GM12878 (cell line): ENCODE measurements around the gene ABI1. TPM values are rescaled to one million over a fixed set of nuclear protein-coding genes. Genes with fewer than 3 reads are reported as not detected.

Experiments used
- ATAC-seq: fragments of 200-7000 bp; cut with Tn5 transposase; 3 replicates; pipeline ENCODE4 v1.9.1; 2020; ENCODE audit warnings: mild to moderate bottlenecking, moderate library complexity
- BruUV-seq: library from RNA; stranded (reverse); fragments of 400-500 nt; replicated peaks from 2 replicates; lab custom pipeline; 2021; lab: Mats Ljungman, UMichigan
- CTCF ChIA-PET: fragments of 300-600 bp; sonication (Branson Sonifier 250); formaldehyde crosslinking; extraction: SDS; loops from one replicate; lab custom pipeline; 2021; ENCODE audit warnings: inconsistent platforms; lab: Yijun Ruan, JAX
- POLR2A ChIA-PET: fragments of 350-600 bp; formaldehyde crosslinking; extraction: SDS; loops from one replicate; lab custom pipeline; 2021; ENCODE audit warnings: inconsistent platforms; lab: Charles Lee
- RAD21 ChIA-PET: fragments of 300-600 bp; sonication (Branson Sonifier 250); formaldehyde crosslinking; loops from one replicate; lab custom pipeline; 2023; ENCODE audit warnings: antibody characterized with exemption; ENCODE audit not compliant: unreplicated experiment; lab: Charles Lee
- SMC1A ChIA-PET: fragments of 300-600 bp; sonication (Branson Sonifier 250); formaldehyde crosslinking; loops from one replicate; lab custom pipeline; 2023; ENCODE audit not compliant: unreplicated experiment, uncharacterized antibody; lab: Charles Lee
- DNase-seq: peaks from one replicate; pipeline ENCODE4 v3.0.0-alpha.2; 2011; ENCODE audit warnings: low read depth, low spot score
- FAIRE-seq: peaks from 3 replicates; lab custom pipeline; 2011; peaks lifted over from hg19 to GRCh38; lab: Jason Lieb, UNC
- H2AFZ ChIP-seq: 2 replicates; pipeline ENCODE4 v1.6.0; 2011; ENCODE audit warnings: low read depth, low read length, control low read depth; ENCODE audit not compliant: control insufficient read depth
- H3K27ac ChIP-seq: 2 replicates; pipeline ENCODE4 v1.5.1; 2011; ENCODE audit warnings: control low read depth; ENCODE audit not compliant: control insufficient read depth, insufficient read depth
- H3K27me3 ChIP-seq, 2 experiments: replicated peaks in 1 of 2; 2 replicates each; pipeline versions ENCODE4 v1.6.0 to v1.6.1; 2011; ENCODE audit warnings: low read length in 1 of 2; ENCODE audit not compliant: control insufficient read depth in 2 of 2, insufficient read depth in 2 of 2
- H3K36me3 ChIP-seq, 2 experiments: 2 replicates each; pipeline ENCODE4 v1.5.1; 2011; ENCODE audit warnings: low read length in 1 of 2; ENCODE audit not compliant: control insufficient read depth in 2 of 2, insufficient read depth in 2 of 2
- H3K4me1 ChIP-seq: 2 replicates; pipeline ENCODE4 v1.6.1; 2011; ENCODE audit warnings: mild to moderate bottlenecking, low read length, moderate library complexity, mixed read lengths; ENCODE audit not compliant: control insufficient read depth, insufficient read depth
- H3K4me2 ChIP-seq: 2 replicates; pipeline ENCODE4 v1.6.0; 2011; ENCODE audit warnings: control low read depth; ENCODE audit not compliant: control insufficient read depth, insufficient read depth
- H3K4me3 ChIP-seq: fragments of 200-600 bp; sonication (generic); 2 replicates; pipeline ENCODE4 v1.5.1; 2016
- H3K79me2 ChIP-seq: 2 replicates; pipeline ENCODE4 v1.6.0; 2011; ENCODE audit warnings: low read length; ENCODE audit not compliant: control insufficient read depth, insufficient read depth
- H3K9ac ChIP-seq: 2 replicates; pipeline ENCODE4 v1.8.0; 2011; ENCODE audit warnings: low read length, control low read depth, mixed read lengths; ENCODE audit not compliant: control insufficient read depth, insufficient read depth
- H3K9me3 ChIP-seq: replicated peaks from 3 replicates; pipeline ENCODE4 v1.5.1; 2011; ENCODE audit warnings: mild to moderate bottlenecking, low read length; ENCODE audit not compliant: control insufficient read depth, insufficient read depth
- H4K20me1 ChIP-seq: 2 replicates; pipeline ENCODE4 v1.6.0; 2011; ENCODE audit not compliant: control insufficient read depth, insufficient read depth
- SMAD1 ChIP-seq: fragments of 450-650 bp; IDR thresholded peaks from 2 replicates; pipeline ENCODE4 v1.6.1; 2018; ENCODE audit warnings: mild to moderate bottlenecking, low read depth; ENCODE audit not compliant: partially characterized antibody
- WGBS: methylation state at CpG from one replicate; pipeline ENCODE4 v1.1.6; 2016; ENCODE audit warnings: low lambda C conversion rate; ENCODE audit not compliant: insufficient replicate concordance, insufficient coverage; ENCODE audit errors: missing lambda C conversion rate; 5-methylcytosine and 5-hydroxymethylcytosine counted together
- in situ Hi-C: fragments of 300-500 bp; cut with MboI; formaldehyde crosslinking; loops from 9 replicates; pipeline ENCODE4 v1.14.3; 2018; ENCODE audit warnings: mixed read lengths
- intact Hi-C: fragments of 100-400 bp; cut with micrococcal nuclease; formaldehyde crosslinking; loops from one replicate; pipeline ENCODE4 v1.14.2; 2022; ENCODE audit not compliant: unreplicated experiment
- polyA plus RNA-seq, 11 experiments: library from polyadenylated mRNA; depleted of rRNA in 4 of 11; unstranded in 6 of 11; stranded (reverse) in 5 of 11; fragments of >200 nt; fragmentation: Nextera tagmentation in 4 of 11; fragmentation: Illumina TruSeq in 1 of 11; extraction: Ambion mirVana in 4 of 11; extraction: Trizol in 1 of 11; gene quantifications; 1 replicate in 1 of 11; 2 replicates in 10 of 11; pipeline versions ENCODE4 v1.2.1 to v1.2.3, GENCODE V29; 2011 to 2016; ENCODE audit warnings: inconsistent platforms in 2 of 11, missing spikeins in 2 of 11, low read depth in 1 of 11
- total RNA-seq, 4 experiments: library from RNA; depleted of rRNA in 3 of 4; stranded (reverse); fragments of >200 nt in 3 of 4; fragmentation: Illumina TruSeq in 1 of 4; extraction: Trizol in 1 of 4; gene quantifications; 2 replicates each; pipeline versions ENCODE4 v1.2.1 to v1.2.3, GENCODE V29; 2013 to 2021

Gene ABI1
- total and polyA plus RNA-seq, 10 of the 15 experiments (the other 5 are each of a cell fraction or from before 2014, with no cell fraction given): 31.2 to 73.2 (median 50.7) TPM

- RAD21 ChIA-PET: interaction anchor here (0.8 to 1.8 kb wide), 7 partner anchors 23 to 80 kb away, joined by 3 to 7 read pairs (median 5); no protein-coding TSS in a partner anchor
- CTCF ChIA-PET: interaction anchor here (0.7 to 1.7 kb wide), 10 partner anchors 9 to 79 kb away, joined by 3 to 12 read pairs (median 4); no protein-coding TSS in a partner anchor
- SMC1A ChIA-PET: interaction anchor here (0.7 to 4.5 kb wide), 16 partner anchors 9 to 101 kb away, joined by 3 to 31 read pairs (median 4); no protein-coding TSS in a partner anchor
- no peak for TF ChIP-seq SMAD1
- peak overlapping the region; percentile 48; the same call in 1 of the 2 replicates for H3K4me3 ChIP-seq
- H2AFZ ChIP-seq: no peak overlapping the region
- H3K4me1 ChIP-seq: peaks cover 35% of the 10 kb centered on the region
- no peaks in the 10 kb centered on the region for H3K9me3 ChIP-seq
- peaks cover 79% of the 10 kb centered on the region for H3K79me2 ChIP-seq
- POLR2A ChIA-PET: interaction anchor here (0.7 to 2.1 kb wide), 8 partner anchors 9 to 65 kb away, joined by 3 to 9 read pairs (median 3); no protein-coding TSS in a partner anchor
- ATAC-seq (peak; percentile 25), DNase-seq (no peak), FAIRE-seq (no peak)
- H3K36me3 ChIP-seq: no peaks in the 10 kb centered on the region; a peak in 1 of 4 replicates
- intact Hi-C loops: no loop called here
- no peaks in the 10 kb centered on the region for H4K20me1 ChIP-seq
- peak overlapping the region; percentile 61 for H3K4me2 ChIP-seq
- in situ Hi-C loops: no loop called here
- WGBS: 69% methylated on average over 2 of the region's 2 CpGs
- no TSS peak for BruUV-seq
- peak overlapping the region; percentile 35 for H3K27ac ChIP-seq
- H3K27me3 ChIP-seq: no peaks in the 10 kb centered on the region
- H3K9ac ChIP-seq: no peak overlapping the region
Measured at GRCh38 chr10:26805567-26806245, 55.1 kb downstream of the ABI1 start.
